GM12878 (cell line): Measurements from ENCODE around the gene SCARF2.

Experiments
- ETV6 ChIP-seq, 2 experiments: fragments of 450-650 bp in 1 of 2; IDR thresholded peaks in 1 of 2; conservative IDR thresholded peaks in 1 of 2; 2 replicates each; pipeline ENCODE4 v1.6.1; 2014; ENCODE audit warnings: antibody characterized with exemption in 1 of 2, borderline replicate concordance in 1 of 2, low read depth in 1 of 2, mild to moderate bottlenecking in 1 of 2, moderate library complexity in 1 of 2
- MYC ChIP-seq: IDR thresholded peaks from 2 replicates; pipeline ENCODE4 v1.6.1; 2011; ENCODE audit warnings: mild to moderate bottlenecking, low read length, moderate library complexity, inconsistent platforms; ENCODE audit not compliant: insufficient read depth, insufficient replicate concordance, insufficient read length, severe bottlenecking
- POLR2AphosphoS5 ChIP-seq: IDR thresholded peaks from 2 replicates; pipeline ENCODE4 v1.6.1; 2011; ENCODE audit warnings: mild to moderate bottlenecking, low read length, inconsistent platforms
- RBBP5 ChIP-seq: fragments of 200-600 bp; sonication (generic); conservative IDR thresholded peaks from 2 replicates; pipeline ENCODE4 v1.6.1; 2016
- TAF1 ChIP-seq: IDR thresholded peaks from 2 replicates; pipeline ENCODE4 v1.6.1; 2011; ENCODE audit warnings: mild to moderate bottlenecking, low read depth, low read length, borderline replicate concordance

DNA sequence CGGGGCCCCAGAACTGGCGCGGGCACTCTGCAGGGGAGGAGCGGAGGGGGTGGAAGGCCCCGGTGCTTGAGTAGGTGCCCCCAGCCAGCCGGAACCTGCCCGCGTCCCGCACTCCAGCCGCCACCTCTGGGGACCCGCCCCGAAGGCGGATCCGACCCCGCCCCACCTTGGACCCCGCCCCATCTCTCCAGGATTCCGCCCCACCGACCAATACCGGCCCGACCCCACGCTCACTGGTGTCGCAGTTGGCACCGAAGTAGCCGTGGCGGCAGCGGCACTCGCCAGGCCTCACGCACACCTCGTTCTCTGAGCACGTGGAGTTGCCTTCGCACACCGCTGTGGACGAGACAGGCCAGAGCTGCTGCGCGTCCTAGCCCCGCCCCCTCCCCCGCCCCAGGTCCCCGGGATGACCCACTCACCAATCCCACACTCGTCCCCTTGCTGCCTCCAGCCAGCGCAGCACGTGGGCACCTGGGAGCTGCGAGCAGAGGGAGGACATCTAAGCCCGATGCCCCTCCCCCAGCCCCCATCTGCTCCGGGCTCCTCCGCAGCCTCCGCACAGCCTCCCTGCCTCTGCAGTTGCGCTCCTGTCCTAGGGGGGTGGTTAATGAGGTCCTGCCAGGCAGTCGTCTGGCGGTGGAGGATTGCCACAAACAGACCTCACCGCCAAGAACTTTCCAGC lies 6.0 kb downstream of the SCARF2 start:
- TF ChIP-seq POLR2AphosphoS5 (no peak), MYC (no peak), ETV6 (conservative IDR thresholded peaks at IDR 0.05 in 1 of 2, IDR thresholded peaks at IDR 0.05 in 1 of 2; ENCODE audit: borderline replicate concordance in 1 of 2, low read depth in 1 of 2) (no peak), TAF1 (no peak), RBBP5 (no peak)
